Natural killer cell (primary cell): ENCODE results near the gene DNAJC3. TPM values are rescaled to one million over a fixed set of nuclear protein-coding genes. Genes with fewer than 3 reads are reported as not detected.
"Not testable (repeated sequence)": the region's sequence is repeated elsewhere in the genome, so short reads cannot be mapped to it uniquely, and the experiment has no call there.

ENCODE experiments used
- ATAC-seq, 3 donors: fragments of 150-1000 bp in 2 of 3; fragments of 200-7000 bp in 1 of 3; cut with Tn5 transposase; 1 replicate in 1 of 3; 2 replicates in 2 of 3; pipeline ENCODE4 v1.10.0; 2021; ENCODE audit warnings: mild to moderate bottlenecking in 2 of 3, moderate library complexity in 2 of 3
- DNase-seq, 2 donors: peaks; one replicate each; pipeline versions ENCODE4 v3.0.0 to v3.0.0-alpha.2; 2013 to 2021; ENCODE audit warnings: mixed read lengths in 1 of 2
- H3K27ac ChIP-seq: one replicate; pipeline ENCODE4 v1.5.1; 2013; ENCODE audit warnings: mild to moderate bottlenecking, low read length
- H3K27me3 ChIP-seq: one replicate; pipeline ENCODE4 v1.6.1; 2013; ENCODE audit warnings: low read length; ENCODE audit not compliant: control insufficient read depth, insufficient read depth
- H3K36me3 ChIP-seq: one replicate; pipeline ENCODE4 v1.6.1; 2013; ENCODE audit warnings: low read length; ENCODE audit not compliant: control insufficient read depth, insufficient read depth
- H3K4me1 ChIP-seq: one replicate; pipeline ENCODE4 v1.6.1; 2013; ENCODE audit warnings: low read length; ENCODE audit not compliant: control insufficient read depth, insufficient read depth
- H3K4me3 ChIP-seq: one replicate; pipeline ENCODE4 v1.5.1; 2013; ENCODE audit warnings: low read length
- H3K9me3 ChIP-seq: one replicate; pipeline ENCODE4 v1.6.1; 2013; ENCODE audit warnings: low read length; ENCODE audit not compliant: control insufficient read depth, insufficient read depth
- H3K27ac Mint-ChIP-seq, 2 donors: one replicate each; pipeline ENCODE4 v1.8.0; 2022; ENCODE audit warnings: mild to moderate bottlenecking in 2 of 2, mixed read lengths in 2 of 2, moderate library complexity in 1 of 2
- H3K27me3 Mint-ChIP-seq, 2 donors: one replicate each; pipeline ENCODE4 v1.8.0; 2022; ENCODE audit warnings: low read depth in 2 of 2, mixed read lengths in 2 of 2
- H3K36me3 Mint-ChIP-seq: one replicate; pipeline ENCODE4 v1.8.0; 2022; ENCODE audit warnings: mixed read lengths
- H3K4me1 Mint-ChIP-seq, 2 donors: one replicate each; pipeline ENCODE4 v1.8.0; 2022; ENCODE audit warnings: mixed read lengths in 2 of 2
- H3K4me3 Mint-ChIP-seq: one replicate; pipeline ENCODE4 v1.8.0; 2022; ENCODE audit warnings: mild to moderate bottlenecking, moderate library complexity, mixed read lengths
- H3K9me3 Mint-ChIP-seq, 2 donors: one replicate each; pipeline ENCODE4 v1.8.0; 2022; ENCODE audit warnings: mixed read lengths in 2 of 2
- CTCF ChIP-seq: fragments of 200-600 bp; IDR thresholded peaks from one replicate; pipeline ENCODE4 v1.8.0; 2022; ENCODE audit warnings: antibody characterized with exemption
- WGBS: methylation state at CpG from one replicate; pipeline ENCODE4 v1.1.7; 2013; ENCODE audit warnings: missing lambda C conversion rate; ENCODE audit not compliant: insufficient coverage; 5-methylcytosine and 5-hydroxymethylcytosine counted together
- intact Hi-C: fragments of 100-400 bp; cut with micrococcal nuclease; formaldehyde crosslinking; loops from one replicate; pipeline ENCODE4 v1.14.2; 2022
- total RNA-seq, 4 donors: library from RNA; stranded (reverse); fragments of 120-200 nt in 1 of 4; gene quantifications; one replicate each; pipeline versions ENCODE4 v1.2.3 to v1.2.4, GENCODE V29; 2013 to 2022

The DNAJC3 gene
- total RNA-seq, 3 donors from 2014 or later (not counting 1 experiment from before 2014, with no cell fraction given), result 26.5 to 38.1 (median 29.0) TPM

- Histone ChIP-seq H3K4me3 (no peak overlapping the region), H3K27me3 (no peaks in the 10 kb centered on the region), H3K36me3 (peaks cover 46% of the 10 kb centered on the region), H3K4me1 (no peaks in the 10 kb centered on the region), H3K27ac (no peak overlapping the region), H3K9me3 (no peaks in the 10 kb centered on the region)
- peaks cover 15 to 26% of the 10 kb centered on the region in 2 donors for H3K4me1 Mint-ChIP-seq
- no peak overlapping the region for H3K27ac Mint-ChIP-seq
- DNase-seq, result no peak
- no peaks in the 10 kb centered on the region for H3K9me3 Mint-ChIP-seq
- no peaks in the 10 kb centered on the region for H3K27me3 Mint-ChIP-seq
- TF ChIP-seq CTCF, result no peak
- no peak for ATAC-seq
- intact Hi-C loops, result no loop called here
- no peak overlapping the region for H3K4me3 Mint-ChIP-seq
- 86% methylated on average over 1 of the region's 1 CpG for whole genome bisulfite sequencing
- H3K36me3 Mint-ChIP-seq, result peaks cover 20% of the 10 kb centered on the region
Measured at GRCh38 chr13:95787356-95788099, 110.6 kb downstream of the DNAJC3 start.

- H3K27ac Mint-ChIP-seq, result no peak overlapping the region
- DNase-seq, result no peak
- H3K4me1 Mint-ChIP-seq, result peaks cover 15 to 20% of the 10 kb centered on the region in 2 donors
- no peaks in the 10 kb centered on the region for H3K27me3 Mint-ChIP-seq
- no peak for TF ChIP-seq CTCF
- Histone ChIP-seq H3K27me3 (no peaks in the 10 kb centered on the region), H3K36me3 (peaks cover 50% of the 10 kb centered on the region), H3K4me3 (no peak overlapping the region), H3K9me3 (no peaks in the 10 kb centered on the region), H3K4me1 (no peaks in the 10 kb centered on the region), H3K27ac (no peak overlapping the region)
- intact Hi-C loops, result no loop called here
- no peaks in the 10 kb centered on the region for H3K9me3 Mint-ChIP-seq
- WGBS, result 100% methylated on average over 1 of the region's 2 CpGs
- H3K36me3 Mint-ChIP-seq, result peaks cover 20% of the 10 kb centered on the region
- ATAC-seq, result no peak
- no peak overlapping the region for H3K4me3 Mint-ChIP-seq
Measured at GRCh38 chr13:95788100-95788463, 111.1 kb downstream of the DNAJC3 start.

GRCh38 chr13:95789315-95789714 lies 112.4 kb downstream of the DNAJC3 start:
- H3K27me3 ChIP-seq, intact Hi-C loops, H3K9me3 ChIP-seq, H3K4me3 Mint-ChIP-seq, H3K27ac ChIP-seq, H3K27ac Mint-ChIP-seq, ATAC-seq, H3K9me3 Mint-ChIP-seq, H3K4me3 ChIP-seq, DNase-seq, H3K27me3 Mint-ChIP-seq, H3K4me1 ChIP-seq: not testable (repeated sequence)
- H3K36me3 ChIP-seq, result peaks cover 58% of the 10 kb centered on the region
- peaks cover 15 to 19% of the 10 kb centered on the region in 2 donors for H3K4me1 Mint-ChIP-seq
- peaks cover 20% of the 10 kb centered on the region for H3K36me3 Mint-ChIP-seq

- no peaks in the 10 kb centered on the region for H3K9me3 Mint-ChIP-seq
- intact Hi-C loops, result loop anchor here (10.0 kb wide), 1 partner anchor 116 kb away; the partner anchor contains the start of gene DNAJC3
- whole genome bisulfite sequencing, result 68% methylated on average over 6 of the region's 7 CpGs
Measured at GRCh38 chr13:95791084-95791722, 114.3 kb downstream of the DNAJC3 start.

More at GRCh38 chr13:95791084-95791722, 114.3 kb downstream of the DNAJC3 start:
- Histone ChIP-seq H3K4me1 (no peaks in the 10 kb centered on the region), H3K4me3 (no peak overlapping the region), H3K27me3 (no peaks in the 10 kb centered on the region), H3K36me3 (peaks cover 56% of the 10 kb centered on the region), H3K27ac (no peak overlapping the region), H3K9me3 (no peaks in the 10 kb centered on the region)
- no peaks in the 10 kb centered on the region for H3K27me3 Mint-ChIP-seq
- no peak for DNase-seq
- H3K36me3 Mint-ChIP-seq, result peaks cover 20% of the 10 kb centered on the region
- peak overlapping the region; percentile 50 to 69 for H3K27ac Mint-ChIP-seq
- peak overlapping the region; percentile 21 for H3K4me3 Mint-ChIP-seq
- peak; percentile 64 to 88 (median 76) for ATAC-seq
- peaks cover 15 to 19% of the 10 kb centered on the region in 2 donors for H3K4me1 Mint-ChIP-seq
- TF ChIP-seq CTCF, result no peak
